ENCODE measurements around the gene RAMAC.

DNA sequence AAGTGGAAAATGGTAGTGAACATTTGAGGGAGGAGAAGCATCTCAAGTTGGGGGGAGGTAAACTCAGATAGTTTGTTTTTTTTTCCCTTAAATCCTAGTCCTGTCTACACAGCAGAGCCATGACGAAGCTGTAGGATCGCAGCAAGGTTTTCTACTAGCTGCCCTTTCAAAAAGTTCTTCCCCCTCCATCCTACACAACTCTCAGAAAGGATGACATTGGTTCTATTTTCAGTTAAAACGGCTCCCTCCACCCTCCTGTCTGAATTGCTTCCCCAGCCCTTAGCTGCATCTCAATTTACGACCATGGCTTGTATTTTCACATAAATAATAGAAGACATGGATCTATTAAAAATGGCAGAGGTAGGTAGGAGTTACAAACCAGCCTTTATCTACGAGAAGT is 35.7 kb upstream of the RAMAC start:
- TF ChIP-seq EP300 (IDR thresholded peaks at IDR 0.05; ENCODE audit: borderline replicate concordance) (no peak), ZBTB7A (IDR thresholded peaks at IDR 0.05; ENCODE audit: low read depth) (no peak), FOXM1 (IDR thresholded peaks at IDR 0.05; ENCODE audit: borderline replicate concordance, low read depth) (no peak), CREB1 (IDR thresholded peaks at IDR 0.05; ENCODE audit: low read depth) (no peak), REST (IDR thresholded peaks at IDR 0.05; ENCODE audit: low read depth) (no peak), TAF1 (IDR thresholded peaks at IDR 0.05; ENCODE audit: low read depth) (no peak), NFIC (IDR thresholded peaks at IDR 0.05) (no peak), USF1 (IDR thresholded peaks at IDR 0.05) (no peak), TEAD4 (IDR thresholded peaks at IDR 0.05) (no peak), YY1 (IDR thresholded peaks at IDR 0.05; ENCODE audit: low read depth) (no peak), RAD21 (IDR thresholded peaks at IDR 0.05; ENCODE audit: low read depth) (no peak), EGR1 (IDR thresholded peaks at IDR 0.05) (no peak)
- TF ChIP-seq, protein P1, sequence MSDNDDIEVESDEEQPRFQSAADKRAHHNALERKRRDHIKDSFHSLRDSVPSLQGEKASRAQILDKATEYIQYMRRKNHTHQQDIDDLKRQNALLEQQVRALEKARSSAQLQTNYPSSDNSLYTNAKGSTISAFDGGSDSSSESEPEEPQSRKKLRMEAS (IDR thresholded peaks at IDR 0.05), result no peak

Measured in Ishikawa (cell line).